ENCODE data around the gene SOCS3. TPM values are rescaled to one million over a fixed set of nuclear protein-coding genes. Genes with fewer than 3 reads are reported as not detected.
A peak's percentile ranks its signal among the peaks of the same experiment; 100 is the strongest.

SOCS3 gene
- total and polyA plus RNA-seq, 10 donors: 10.7 to 164 (median 62.1) TPM

DNA sequence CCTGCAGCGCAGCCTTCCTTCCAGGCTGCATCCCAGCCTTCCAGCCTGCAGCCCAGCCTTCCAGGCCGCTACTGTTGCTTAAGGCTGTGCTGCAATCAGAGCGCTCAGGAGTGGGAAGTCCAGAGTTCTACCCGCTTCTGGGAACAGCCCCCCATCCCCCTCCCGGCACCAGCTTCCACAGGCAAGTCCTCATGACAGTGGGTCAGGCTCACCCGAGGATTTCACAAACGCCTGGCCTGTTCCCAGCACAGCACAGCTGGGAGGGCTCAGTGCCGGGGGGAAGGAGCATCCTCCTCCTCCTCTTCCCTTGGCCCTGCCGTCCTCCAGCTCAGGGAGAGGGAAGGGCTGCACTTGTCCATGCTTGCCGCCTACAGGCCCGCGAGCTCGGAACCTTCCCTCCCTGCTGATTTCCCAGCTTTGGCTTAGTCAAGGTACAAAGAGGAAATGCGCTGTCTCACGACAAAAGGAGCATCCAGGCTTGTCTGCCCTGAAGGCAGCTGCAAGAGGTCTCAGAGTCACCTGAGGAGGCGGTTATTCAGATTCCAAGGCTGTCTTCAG, 8.3 kb downstream of the SOCS3 start:
- Histone ChIP-seq H3K27me3 (replicated peaks in 1 of 7) (no peaks in the 10 kb centered on the region), H3K4me1 (peaks cover 46 to 99% (median 88%) of the 10 kb centered on the region in 6 donors), H3K27ac (peak overlapping the region in 7 of 8 donors; percentile 76 to 98 (median 95)), H3K9me3 (no peaks in the 10 kb centered on the region), H3K4me3 (peak overlapping the region in 2 of 8 donors; percentile 48 to 74), H3K36me3 (peaks cover 0 to 10% (median 4%) of the 10 kb centered on the region in 6 donors)
- DNase-seq: peak; percentile 88
- peak; percentile 85 to 91 (median 87) for TF ChIP-seq POLR2AphosphoS5 (IDR thresholded peaks at IDR 0.05)
- TF ChIP-seq POLR2A (IDR thresholded peaks at IDR 0.05): peak in 1 of 3 donors; percentile 18
- peak in 2 of 11 experiments; percentile 8 to 12 for TF ChIP-seq CTCF (IDR thresholded peaks at IDR 0.05 in 8 of 11, conservative IDR thresholded peaks at IDR 0.05 in 3 of 11)
- intact Hi-C loops (cut with DNase I; ENCODE audit: low total_unique reads): no loop called here
- WGBS, 5 donors: 49 to 73% (median 64%) methylated on average over 15 to 16 of the region's 16 CpGs

GRCh38 chr17:78349891-78350642, 9.8 kb downstream of the SOCS3 start:
- Histone ChIP-seq H3K9me3 (no peaks in the 10 kb centered on the region), H3K27me3 (replicated peaks in 1 of 7) (no peaks in the 10 kb centered on the region), H3K27ac (peak overlapping the region in 4 of 8 donors; percentile 1 to 95 (median 26)), H3K36me3 (no peaks in the 10 kb centered on the region), H3K4me3 (no peak overlapping the region), H3K4me1 (peaks cover 43 to 99% (median 86%) of the 10 kb centered on the region in 6 donors)
- TF ChIP-seq CTCF (IDR thresholded peaks at IDR 0.05 in 8 of 11, conservative IDR thresholded peaks at IDR 0.05 in 3 of 11): no peak
- no peak for TF ChIP-seq POLR2AphosphoS5 (IDR thresholded peaks at IDR 0.05)
- no peak for TF ChIP-seq POLR2A (IDR thresholded peaks at IDR 0.05)
- intact Hi-C loops (cut with DNase I; ENCODE audit: low total_unique reads): no loop called here
- 55 to 70% (median 62%) methylated on average over 4 of the region's 4 CpGs for WGBS, 5 donors
- DNase-seq: no peak

GRCh38 chr17:78348055-78348770, 11.7 kb downstream of the SOCS3 start:
- Histone ChIP-seq H3K36me3 (no peaks in the 10 kb centered on the region), H3K27me3 (replicated peaks in 1 of 7) (no peaks in the 10 kb centered on the region), H3K27ac (peak overlapping the region in 1 of 8 donors; percentile 25), H3K9me3 (no peaks in the 10 kb centered on the region), H3K4me1 (peaks cover 41 to 99% (median 86%) of the 10 kb centered on the region in 6 donors), H3K4me3 (no peak overlapping the region)
- intact Hi-C loops (cut with DNase I; ENCODE audit: low total_unique reads): no loop called here
- TF ChIP-seq POLR2A (IDR thresholded peaks at IDR 0.05): no peak
- no peak for TF ChIP-seq CTCF (IDR thresholded peaks at IDR 0.05 in 8 of 11, conservative IDR thresholded peaks at IDR 0.05 in 3 of 11)
- DNase-seq: no peak
- WGBS, 5 donors: 73 to 81% (median 76%) methylated on average over 9 of the region's 9 CpGs

DNA sequence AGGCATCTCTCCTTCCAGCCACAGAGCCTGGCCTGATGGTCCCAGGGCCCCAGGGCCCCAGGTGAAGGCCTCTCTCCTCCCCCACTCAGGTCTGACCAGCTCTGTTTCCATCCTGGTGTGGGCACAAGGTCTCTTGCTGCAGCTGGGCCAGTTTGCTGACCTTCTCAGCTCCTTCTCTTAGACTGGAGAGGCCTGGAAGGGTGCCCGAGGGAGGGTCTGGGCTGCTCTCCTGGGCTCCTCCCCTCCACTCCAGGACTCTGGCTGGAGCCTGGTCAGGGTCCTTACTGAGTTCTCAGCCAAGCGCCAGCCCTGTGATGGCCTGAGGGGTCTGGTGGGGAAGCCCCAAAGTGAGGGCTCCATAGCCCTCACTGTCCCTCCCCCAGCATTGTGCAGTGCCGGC, 12.4 kb downstream of the SOCS3 start:
- peaks cover 46 to 100% (median 87%) of the 10 kb centered on the region in 6 donors for H3K4me1 ChIP-seq

More for the DNA sequence above, 12.4 kb downstream of the SOCS3 start:
- 78 to 88% (median 86%) methylated on average over 3 of the region's 3 CpGs for WGBS, 5 donors
- Histone ChIP-seq H3K27me3 (replicated peaks in 1 of 7) (no peaks in the 10 kb centered on the region), H3K27ac (peak overlapping the region in 1 of 8 donors; percentile 18), H3K4me3 (no peak overlapping the region), H3K9me3 (no peaks in the 10 kb centered on the region), H3K36me3 (no peaks in the 10 kb centered on the region)
- intact Hi-C loops (cut with DNase I; ENCODE audit: low total_unique reads): no loop called here
- TF ChIP-seq CTCF (IDR thresholded peaks at IDR 0.05 in 8 of 11, conservative IDR thresholded peaks at IDR 0.05 in 3 of 11) (no peak), POLR2A (IDR thresholded peaks at IDR 0.05) (no peak), POLR2AphosphoS5 (IDR thresholded peaks at IDR 0.05) (no peak)
- DNase-seq: no peak
